Measurements from ENCODE around the gene CYP24A1.

CYP24A1 gene

GRCh38 chr20:54162378-54163009 is 11.3 kb downstream of the CYP24A1 start:
- H3K27ac ChIP-seq (ENCODE audit: low read length) = no peak overlapping the region
- no peaks in the 10 kb centered on the region for H3K79me2 ChIP-seq (ENCODE audit: insufficient read depth, low read length)
- no peaks in the 10 kb centered on the region for H3K36me3 ChIP-seq (ENCODE audit: insufficient read depth, low read length)
- TF ChIP-seq CTCF (IDR thresholded peaks at IDR 0.05; ENCODE audit: borderline replicate concordance, extremely low read depth, low read length, poor library complexity, severe bottlenecking) = no peak
- no peak for TF ChIP-seq EZH2 (IDR thresholded peaks at IDR 0.05; ENCODE audit: borderline replicate concordance, low read depth, low read length, severe bottlenecking)
- peaks cover 61% of the 10 kb centered on the region for H3K27me3 ChIP-seq (ENCODE audit: insufficient read depth, low read length, poor library complexity)
- no peak for ATAC-seq (ENCODE audit: insufficient read depth, low read depth)
- H3K9me3 ChIP-seq (ENCODE audit: insufficient read depth, low read length, severe bottlenecking) = no peaks in the 10 kb centered on the region
- H3K9ac ChIP-seq (ENCODE audit: low read depth, low read length) = no peak overlapping the region
- no peaks in the 10 kb centered on the region for H3K4me1 ChIP-seq (ENCODE audit: insufficient read depth, low read length)
- H4K20me1 ChIP-seq (ENCODE audit: insufficient read depth, low read length) = no peaks in the 10 kb centered on the region
- H3K4me3 ChIP-seq (ENCODE audit: low read depth in 1 of 2, low read length in 2 of 2) = no peak overlapping the region
- DNase-seq = no peak
- H3K4me2 ChIP-seq (ENCODE audit: insufficient read depth, low read length) = no peak overlapping the region
- no peak overlapping the region for H2AFZ ChIP-seq (ENCODE audit: low read depth, low read length)

DNA sequence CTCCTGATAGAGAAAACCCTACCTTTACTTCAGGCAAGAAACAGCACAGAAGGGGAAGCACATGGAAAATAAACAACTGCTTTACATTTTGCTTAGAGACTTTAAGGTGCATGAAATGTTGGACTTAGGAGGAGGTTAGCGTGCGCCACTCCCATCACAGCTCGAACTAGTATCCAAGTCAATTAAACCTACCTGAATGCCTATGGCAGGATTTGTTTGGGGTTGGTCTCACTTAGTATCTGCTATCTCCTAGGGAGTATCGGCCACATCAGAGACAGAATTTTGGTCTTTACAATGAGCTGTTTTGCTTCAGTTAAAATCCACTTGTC is 12.0 kb downstream of the CYP24A1 start:
- H4K20me1 ChIP-seq (ENCODE audit: insufficient read depth, low read length) = no peaks in the 10 kb centered on the region
- no peak overlapping the region for H3K9ac ChIP-seq (ENCODE audit: low read depth, low read length)
- H3K4me1 ChIP-seq (ENCODE audit: insufficient read depth, low read length) = no peaks in the 10 kb centered on the region
- DNase-seq (no peak), ATAC-seq (ENCODE audit: insufficient read depth, low read depth) (no peak)
- no peaks in the 10 kb centered on the region for H3K79me2 ChIP-seq (ENCODE audit: insufficient read depth, low read length)
- TF ChIP-seq CTCF (IDR thresholded peaks at IDR 0.05; ENCODE audit: borderline replicate concordance, extremely low read depth, low read length, poor library complexity, severe bottlenecking) (no peak), EZH2 (IDR thresholded peaks at IDR 0.05; ENCODE audit: borderline replicate concordance, low read depth, low read length, severe bottlenecking) (no peak)
- no peak overlapping the region for H3K27ac ChIP-seq (ENCODE audit: low read length)
- no peaks in the 10 kb centered on the region for H3K9me3 ChIP-seq (ENCODE audit: insufficient read depth, low read length, severe bottlenecking)
- no peaks in the 10 kb centered on the region for H3K36me3 ChIP-seq (ENCODE audit: insufficient read depth, low read length)
- peaks cover 60% of the 10 kb centered on the region for H3K27me3 ChIP-seq (ENCODE audit: insufficient read depth, low read length, poor library complexity)
- no peak overlapping the region for H3K4me2 ChIP-seq (ENCODE audit: insufficient read depth, low read length)
- H3K4me3 ChIP-seq (ENCODE audit: low read depth in 1 of 2, low read length in 2 of 2) = no peak overlapping the region
- H2AFZ ChIP-seq (ENCODE audit: low read depth, low read length) = no peak overlapping the region

GRCh38 chr20:54161008-54161820 is 12.6 kb downstream of the CYP24A1 start:
- Histone ChIP-seq H3K4me1 (ENCODE audit: insufficient read depth, low read length) (no peaks in the 10 kb centered on the region), H3K27ac (ENCODE audit: low read length) (no peak overlapping the region), H3K36me3 (ENCODE audit: insufficient read depth, low read length) (no peaks in the 10 kb centered on the region), H4K20me1 (ENCODE audit: insufficient read depth, low read length) (no peaks in the 10 kb centered on the region), H3K9me3 (ENCODE audit: insufficient read depth, low read length, severe bottlenecking) (no peaks in the 10 kb centered on the region), H3K27me3 (ENCODE audit: insufficient read depth, low read length, poor library complexity) (peaks cover 55% of the 10 kb centered on the region), H3K4me3 (ENCODE audit: low read depth in 1 of 2, low read length in 2 of 2) (no peak overlapping the region), H3K9ac (ENCODE audit: low read depth, low read length) (no peak overlapping the region), H3K79me2 (ENCODE audit: insufficient read depth, low read length) (no peaks in the 10 kb centered on the region), H3K4me2 (ENCODE audit: insufficient read depth, low read length) (no peak overlapping the region), H2AFZ (ENCODE audit: low read depth, low read length) (no peak overlapping the region)
- ATAC-seq (ENCODE audit: insufficient read depth, low read depth) (no peak), DNase-seq (no peak)
- TF ChIP-seq CTCF (IDR thresholded peaks at IDR 0.05; ENCODE audit: borderline replicate concordance, extremely low read depth, low read length, poor library complexity, severe bottlenecking) (no peak), EZH2 (IDR thresholded peaks at IDR 0.05; ENCODE audit: borderline replicate concordance, low read depth, low read length, severe bottlenecking) (no peak)
